ENCODE results near the gene LEMD2.

GRCh38 chr6:33744001-33744848, 44.7 kb downstream of the LEMD2 start:
- TF ChIP-seq, protein P1, sequence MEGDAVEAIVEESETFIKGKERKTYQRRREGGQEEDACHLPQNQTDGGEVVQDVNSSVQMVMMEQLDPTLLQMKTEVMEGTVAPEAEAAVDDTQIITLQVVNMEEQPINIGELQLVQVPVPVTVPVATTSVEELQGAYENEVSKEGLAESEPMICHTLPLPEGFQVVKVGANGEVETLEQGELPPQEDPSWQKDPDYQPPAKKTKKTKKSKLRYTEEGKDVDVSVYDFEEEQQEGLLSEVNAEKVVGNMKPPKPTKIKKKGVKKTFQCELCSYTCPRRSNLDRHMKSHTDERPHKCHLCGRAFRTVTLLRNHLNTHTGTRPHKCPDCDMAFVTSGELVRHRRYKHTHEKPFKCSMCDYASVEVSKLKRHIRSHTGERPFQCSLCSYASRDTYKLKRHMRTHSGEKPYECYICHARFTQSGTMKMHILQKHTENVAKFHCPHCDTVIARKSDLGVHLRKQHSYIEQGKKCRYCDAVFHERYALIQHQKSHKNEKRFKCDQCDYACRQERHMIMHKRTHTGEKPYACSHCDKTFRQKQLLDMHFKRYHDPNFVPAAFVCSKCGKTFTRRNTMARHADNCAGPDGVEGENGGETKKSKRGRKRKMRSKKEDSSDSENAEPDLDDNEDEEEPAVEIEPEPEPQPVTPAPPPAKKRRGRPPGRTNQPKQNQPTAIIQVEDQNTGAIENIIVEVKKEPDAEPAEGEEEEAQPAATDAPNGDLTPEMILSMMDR (IDR thresholded peaks at IDR 0.05) = peak; percentile 76 to 90 (median 85)
- TF ChIP-seq POLR2A (IDR thresholded peaks at IDR 0.05) = peak in 1 of 2 donors; percentile 19
